ENCODE measurements around the gene FGF6. TPM values are rescaled to one million over a fixed set of nuclear protein-coding genes. Genes with fewer than 3 reads are reported as not detected.
"Not testable (repeated sequence)": the region's sequence is repeated elsewhere in the genome, so short reads cannot be mapped to it uniquely, and the experiment has no call there.

FGF6 gene
- total RNA-seq, 1 donor from 2014 or later: not detected

GRCh38 chr12:4472046-4472445, 26.4 kb upstream of the FGF6 start:
- H3K27ac Mint-ChIP-seq: no peak overlapping the region
- Histone ChIP-seq H3K36me3 (no peaks in the 10 kb centered on the region), H3K9ac (no peak overlapping the region), H3F3A (ENCODE audit: low read depth) (no peaks in the 10 kb centered on the region), H3K27ac (no peak overlapping the region), H3K27me3 (no peaks in the 10 kb centered on the region), H3K4me2 (no peak overlapping the region), H3K79me2 (ENCODE audit: low read depth) (no peaks in the 10 kb centered on the region), H3K4me3 (no peak overlapping the region), H2AFZ (replicated peaks) (no peak overlapping the region), H3K4me1 (no peaks in the 10 kb centered on the region), H3K9me3 (ENCODE audit: low read depth) (no peaks in the 10 kb centered on the region), H4K20me1 (ENCODE audit: low read depth) (no peaks in the 10 kb centered on the region)
- no peaks in the 10 kb centered on the region for H3K9me3 Mint-ChIP-seq
- no peak overlapping the region for H3K4me3 Mint-ChIP-seq
- H3K27me3 Mint-ChIP-seq (ENCODE audit: insufficient read depth, low read depth): no peaks in the 10 kb centered on the region
- H3K4me1 Mint-ChIP-seq: no peaks in the 10 kb centered on the region
- no peaks in the 10 kb centered on the region for H3K36me3 Mint-ChIP-seq
- TF ChIP-seq EZH2 (IDR thresholded peaks at IDR 0.05): no peak
- DNase-seq (ENCODE audit: low spot score): no peak

- no peaks in the 10 kb centered on the region for H3K36me3 ChIP-seq
- H4K20me1 ChIP-seq (ENCODE audit: low read depth): no peaks in the 10 kb centered on the region
Measured at GRCh38 chr12:4471256-4471655, 25.6 kb upstream of the FGF6 start.

GRCh38 chr12:4468994-4469393, 23.4 kb upstream of the FGF6 start:
- no peak overlapping the region for H3K4me2 ChIP-seq
- Mint-ChIP-seq H3K4me1 (no peaks in the 10 kb centered on the region), H3K27ac (no peak overlapping the region), H3K4me3 (no peak overlapping the region), H3K9me3 (no peaks in the 10 kb centered on the region), H3K36me3 (no peaks in the 10 kb centered on the region), H3K27me3 (ENCODE audit: insufficient read depth, low read depth) (no peaks in the 10 kb centered on the region)
- no peaks in the 10 kb centered on the region for H3K27me3 ChIP-seq
- H3K36me3 ChIP-seq: no peaks in the 10 kb centered on the region
- no peak overlapping the region for H3K9ac ChIP-seq
- no peaks in the 10 kb centered on the region for H3K79me2 ChIP-seq (ENCODE audit: low read depth)
- H3K4me1 ChIP-seq: peaks cover 12% of the 10 kb centered on the region
- no peak for DNase-seq (ENCODE audit: low spot score)
- H3K9me3 ChIP-seq (ENCODE audit: low read depth): no peaks in the 10 kb centered on the region
- no peaks in the 10 kb centered on the region for H3F3A ChIP-seq (ENCODE audit: low read depth)
- H2AFZ ChIP-seq (replicated peaks): no peak overlapping the region
- H3K4me3 ChIP-seq: no peak overlapping the region
- TF ChIP-seq EZH2 (IDR thresholded peaks at IDR 0.05) (no peak), CTCF (IDR thresholded peaks at IDR 0.05) (no peak), EZH2phosphoT487 (IDR thresholded peaks at IDR 0.05) (no peak)
- H4K20me1 ChIP-seq (ENCODE audit: low read depth): no peaks in the 10 kb centered on the region
- H3K27ac ChIP-seq: no peak overlapping the region

More at GRCh38 chr12:4471256-4471655, 25.6 kb upstream of the FGF6 start:
- TF ChIP-seq EZH2phosphoT487 (IDR thresholded peaks at IDR 0.05) (no peak), CTCF (IDR thresholded peaks at IDR 0.05) (no peak), EZH2 (IDR thresholded peaks at IDR 0.05) (no peak)
- no peaks in the 10 kb centered on the region for H3K4me1 Mint-ChIP-seq
- Histone ChIP-seq H3K27me3 (no peaks in the 10 kb centered on the region), H3K9ac (no peak overlapping the region), H3K9me3 (ENCODE audit: low read depth) (no peaks in the 10 kb centered on the region), H3K27ac (no peak overlapping the region), H3K79me2 (ENCODE audit: low read depth) (no peaks in the 10 kb centered on the region), H2AFZ (replicated peaks) (no peak overlapping the region), H3K4me2 (no peak overlapping the region), H3K4me1 (no peaks in the 10 kb centered on the region), H3F3A (ENCODE audit: low read depth) (no peaks in the 10 kb centered on the region), H3K4me3 (no peak overlapping the region)
- no peak overlapping the region for H3K4me3 Mint-ChIP-seq
- H3K27me3 Mint-ChIP-seq (ENCODE audit: insufficient read depth, low read depth): no peaks in the 10 kb centered on the region
- no peak for DNase-seq (ENCODE audit: low spot score)
- no peak overlapping the region for H3K27ac Mint-ChIP-seq
- H3K9me3 Mint-ChIP-seq: no peaks in the 10 kb centered on the region
- no peaks in the 10 kb centered on the region for H3K36me3 Mint-ChIP-seq

GRCh38 chr12:4460761-4461160, 15.1 kb upstream of the FGF6 start:
- Histone ChIP-seq H3K36me3 (no peaks in the 10 kb centered on the region), H3K4me2 (no peak overlapping the region), H4K20me1 (ENCODE audit: low read depth) (no peaks in the 10 kb centered on the region), H3K79me2 (ENCODE audit: low read depth) (no peaks in the 10 kb centered on the region), H3K27ac (no peak overlapping the region), H3K4me3 (no peak overlapping the region), H3F3A (ENCODE audit: low read depth) (no peaks in the 10 kb centered on the region), H2AFZ (replicated peaks) (no peak overlapping the region), H3K4me1 (peaks cover 12% of the 10 kb centered on the region), H3K27me3 (no peaks in the 10 kb centered on the region), H3K9me3 (ENCODE audit: low read depth) (no peaks in the 10 kb centered on the region), H3K9ac (no peak overlapping the region)
- no peak overlapping the region for H3K27ac Mint-ChIP-seq
- H3K9me3 Mint-ChIP-seq: peaks cover 2% of the 10 kb centered on the region
- no peak for TF ChIP-seq CTCF (IDR thresholded peaks at IDR 0.05)
- no peak for TF ChIP-seq EZH2phosphoT487 (IDR thresholded peaks at IDR 0.05)
- TF ChIP-seq EZH2 (IDR thresholded peaks at IDR 0.05): no peak
- H3K36me3 Mint-ChIP-seq: no peaks in the 10 kb centered on the region
- H3K4me1 Mint-ChIP-seq: no peaks in the 10 kb centered on the region
- no peak overlapping the region for H3K4me3 Mint-ChIP-seq
- H3K27me3 Mint-ChIP-seq (ENCODE audit: insufficient read depth, low read depth): no peaks in the 10 kb centered on the region
- no peak for DNase-seq (ENCODE audit: low spot score)

- H3K79me2 ChIP-seq (ENCODE audit: low read depth); H3K27me3 ChIP-seq; H3K4me3 ChIP-seq; H3K9ac ChIP-seq; H4K20me1 ChIP-seq (ENCODE audit: low read depth); DNase-seq (ENCODE audit: low spot score); H3K27ac ChIP-seq; H3K36me3 ChIP-seq; H3K36me3 Mint-ChIP-seq; H3K4me2 ChIP-seq; H3K4me3 Mint-ChIP-seq; H3K27me3 Mint-ChIP-seq (ENCODE audit: insufficient read depth, low read depth); H3K9me3 ChIP-seq (ENCODE audit: low read depth); H3K27ac Mint-ChIP-seq; H2AFZ ChIP-seq (replicated peaks): not testable (repeated sequence)
- H3F3A ChIP-seq (ENCODE audit: low read depth): peaks cover 11% of the 10 kb centered on the region
- Mint-ChIP-seq H3K9me3 (peaks cover 14% of the 10 kb centered on the region), H3K4me1 (peaks cover 16% of the 10 kb centered on the region)
- H3K4me1 ChIP-seq: peaks cover 17% of the 10 kb centered on the region
Measured at GRCh38 chr12:4455849-4456248, 10.2 kb upstream of the FGF6 start.
